HG03432 (cell line): ENCODE data around the gene ABCC2.
"Not testable (repeated sequence)": the region's sequence is repeated elsewhere in the genome, so short reads cannot be mapped to it uniquely, and the experiment has no call there.

Source experiments
- ATAC-seq: cut with Tn5 transposase; IDR thresholded peaks from one replicate; pipeline ENCODE4 v1.9.1; 2021; ENCODE audit warnings: mild to moderate bottlenecking, moderate library complexity; ENCODE audit not compliant: unreplicated experiment

The ABCC2 gene

GRCh38 chr10:99782447-99783286 is at the start of gene ABCC2:
Gene ABCC2 (plus strand): TSS chr10:99782640. CDS start chr10:99782845, 205 bp downstream.
- no peak for ATAC-seq

GRCh38 chr10:99733366-99733765 is 49.1 kb upstream of the ABCC2 start:
- no peak for ATAC-seq

GRCh38 chr10:99734111-99734510 is 48.3 kb upstream of the ABCC2 start:
- not testable (repeated sequence) for ATAC-seq

- no peak for ATAC-seq
These were observed 42.2 kb upstream of the ABCC2 start for GRCh38 chr10:99740260-99740659.

- no peak for ATAC-seq
These were observed 41.4 kb upstream of the ABCC2 start for GRCh38 chr10:99740933-99741559.

GRCh38 chr10:99742254-99742653 is 40.2 kb upstream of the ABCC2 start:
- ATAC-seq: no peak

GRCh38 chr10:99742701-99743100 is 39.7 kb upstream of the ABCC2 start:
- no peak for ATAC-seq

- no peak for ATAC-seq
These were observed 38.6 kb upstream of the ABCC2 start for GRCh38 chr10:99743841-99744240.

- not testable (repeated sequence) for ATAC-seq
These were observed 36.3 kb upstream of the ABCC2 start for GRCh38 chr10:99746166-99746565.

- ATAC-seq: no peak
These were observed 33.5 kb upstream of the ABCC2 start for GRCh38 chr10:99748823-99749451.

GRCh38 chr10:99750641-99751040 is 31.8 kb upstream of the ABCC2 start:
- no peak for ATAC-seq

GRCh38 chr10:99754670-99755069 is 27.8 kb upstream of the ABCC2 start:
- no peak for ATAC-seq

- no peak for ATAC-seq
These were observed 26.3 kb upstream of the ABCC2 start for GRCh38 chr10:99756159-99756558.

- ATAC-seq: no peak
These were observed 24.1 kb upstream of the ABCC2 start for GRCh38 chr10:99758211-99758891.

GRCh38 chr10:99760321-99760720 is 22.1 kb upstream of the ABCC2 start:
- no peak for ATAC-seq

- ATAC-seq: no peak
These were observed 21.1 kb upstream of the ABCC2 start for GRCh38 chr10:99761365-99761764.

GRCh38 chr10:99765672-99766301 is 16.7 kb upstream of the ABCC2 start:
- no peak for ATAC-seq

- peak; percentile 86 for ATAC-seq
These were observed 16.1 kb upstream of the ABCC2 start for GRCh38 chr10:99766302-99766681.

GRCh38 chr10:99767901-99768300 is 14.5 kb upstream of the ABCC2 start:
- ATAC-seq: no peak

- ATAC-seq: no peak
These were observed 13.9 kb upstream of the ABCC2 start for GRCh38 chr10:99768556-99768955.

GRCh38 chr10:99769706-99770105 is 12.7 kb upstream of the ABCC2 start:
- no peak for ATAC-seq
